GM12878 (cell line): ENCODE data around the gene GJB6. TPM values are rescaled to one million over a fixed set of nuclear protein-coding genes. Genes with fewer than 3 reads are reported as not detected.
A peak's percentile ranks its signal among the peaks of the same experiment; 100 is the strongest.

Experiments
- CHD4 ChIP-seq: fragments of 200-600 bp; sonication (generic); IDR thresholded peaks from 2 replicates; pipeline ENCODE4 v1.6.1; 2016; ENCODE audit warnings: mild to moderate bottlenecking
- EED ChIP-seq: sonication (generic); IDR thresholded peaks from 2 replicates; pipeline ENCODE4 v1.6.1; 2016; ENCODE audit warnings: antibody characterized with exemption, low read depth
- FOXK2 ChIP-seq: fragments of 450-650 bp; IDR thresholded peaks from 2 replicates; pipeline ENCODE4 v1.6.1; 2017; ENCODE audit warnings: mild to moderate bottlenecking, moderate library complexity
- GATAD2B ChIP-seq: fragments of 450-650 bp; conservative IDR thresholded peaks from 2 replicates; pipeline ENCODE4 v1.6.1; 2017; ENCODE audit warnings: low read depth, mild to moderate bottlenecking, moderate library complexity
- IKZF1 ChIP-seq: fragments of 450-650 bp; conservative IDR thresholded peaks from 2 replicates; pipeline ENCODE4 v1.6.1; 2017; ENCODE audit warnings: antibody characterized with exemption, mild to moderate bottlenecking
- NBN ChIP-seq: fragments of 450-650 bp; IDR thresholded peaks from 2 replicates; pipeline ENCODE4 v1.6.1; 2016
- NR2F1 ChIP-seq: fragments of 450-650 bp; conservative IDR thresholded peaks from 2 replicates; pipeline ENCODE4 v1.6.1; 2017; ENCODE audit warnings: mild to moderate bottlenecking
- PAX5 ChIP-seq: IDR thresholded peaks from 2 replicates; pipeline ENCODE4 v1.6.1; 2011; ENCODE audit warnings: low read depth, low read length, borderline replicate concordance
- SIN3A ChIP-seq: IDR thresholded peaks from 2 replicates; pipeline ENCODE4 v1.6.1; 2012; ENCODE audit warnings: low read depth, low read length, improper control_type of control experiment
- SUZ12 ChIP-seq: fragments of 200-600 bp; sonication (generic); IDR thresholded peaks from one replicate; pipeline ENCODE4 v1.6.1; 2018; ENCODE audit warnings: antibody characterized with exemption, mild to moderate bottlenecking; ENCODE audit not compliant: unreplicated experiment
- TBL1XR1 ChIP-seq: IDR thresholded peaks from 2 replicates; pipeline ENCODE4 v1.6.1; 2012; ENCODE audit warnings: low read depth, low read length, improper control_type of control experiment
- YY1 ChIP-seq: IDR thresholded peaks from 2 replicates; pipeline ENCODE4 v1.6.1; 2011; ENCODE audit warnings: low read depth, mild to moderate bottlenecking, low read length
- ZNF24 ChIP-seq: fragments of 450-650 bp; IDR thresholded peaks from 2 replicates; pipeline ENCODE4 v1.6.1; 2017; ENCODE audit warnings: antibody characterized with exemption, mild to moderate bottlenecking
- ZNF274 ChIP-seq: IDR thresholded peaks from one replicate; pipeline ENCODE4 v1.8.0; 2011; ENCODE audit not compliant: insufficient read length, insufficient read depth
- ZNF622 ChIP-seq: fragments of 450-650 bp; IDR thresholded peaks from 2 replicates; pipeline ENCODE4 v1.6.1; 2017; ENCODE audit warnings: mild to moderate bottlenecking, inconsistent platforms
- polyA plus RNA-seq, 11 experiments: library from polyadenylated mRNA; depleted of rRNA in 4 of 11; unstranded in 6 of 11; stranded (reverse) in 5 of 11; fragments of >200 nt; fragmentation: Nextera tagmentation in 4 of 11; fragmentation: Illumina TruSeq in 1 of 11; extraction: Ambion mirVana in 4 of 11; extraction: Trizol in 1 of 11; gene quantifications; 1 replicate in 1 of 11; 2 replicates in 10 of 11; pipeline versions ENCODE4 v1.2.1 to v1.2.3, GENCODE V29; 2011 to 2016; ENCODE audit warnings: inconsistent platforms in 2 of 11, missing spikeins in 2 of 11, low read depth in 1 of 11
- total RNA-seq, 4 experiments: library from RNA; depleted of rRNA in 3 of 4; stranded (reverse); fragments of >200 nt in 3 of 4; fragmentation: Illumina TruSeq in 1 of 4; extraction: Trizol in 1 of 4; gene quantifications; 2 replicates each; pipeline versions ENCODE4 v1.2.1 to v1.2.3, GENCODE V29; 2013 to 2021
- TF ChIP-seq, protein P1 (sequence below): IDR thresholded peaks from 2 replicates; pipeline ENCODE4 v1.6.1; 2011; ENCODE audit warnings: low read depth, low read length, improper control_type of control experiment, borderline replicate concordance

The GJB6 gene
- total and polyA plus RNA-seq, 10 of the 15 experiments (the other 5 are each of a cell fraction or from before 2014, with no cell fraction given) = 0.03 TPM; not detected in 9

DNA sequence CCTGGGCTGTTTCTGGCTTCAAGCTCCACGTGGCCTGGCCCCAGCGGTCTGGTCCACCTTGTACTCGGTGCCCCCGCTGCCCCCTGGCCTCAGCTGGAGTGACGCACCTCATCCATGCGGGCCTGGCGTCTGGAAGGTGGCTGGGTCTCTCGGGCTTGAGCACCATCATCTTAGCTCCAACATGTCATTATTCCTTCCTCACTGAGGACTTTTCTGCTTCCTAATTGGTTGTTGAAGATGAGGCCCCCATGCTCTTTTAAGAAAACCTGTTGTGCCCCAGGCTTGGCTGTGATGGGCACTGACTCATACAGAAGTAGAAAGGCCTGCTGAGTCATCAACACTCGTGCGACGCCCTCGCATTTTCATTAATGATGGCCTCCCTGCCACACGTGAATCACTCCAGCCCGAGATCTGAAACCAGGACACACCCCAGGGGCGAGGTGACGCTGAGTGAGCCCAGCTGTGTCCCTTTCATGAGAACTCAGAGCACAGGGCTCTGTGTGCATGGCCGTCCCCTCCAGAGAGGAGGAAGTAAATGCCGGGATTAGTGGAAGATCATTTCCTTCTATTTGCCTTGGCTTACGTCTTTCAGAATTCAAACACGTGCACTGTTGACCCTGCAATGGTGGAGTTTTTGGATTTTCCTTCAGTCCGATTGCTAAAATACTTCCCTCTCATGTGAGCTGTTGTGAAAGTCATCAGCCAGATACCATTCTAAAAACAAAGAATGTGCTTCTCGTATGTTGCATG, 57.3 kb downstream of the GJB6 start (continued):
- no peak for TF ChIP-seq NBN
- TF ChIP-seq FOXK2 = no peak
- no peak for TF ChIP-seq CHD4
- TF ChIP-seq SIN3A = no peak
- TF ChIP-seq YY1 = no peak; the same call in 1 of the 2 replicates
- no peak for TF ChIP-seq SUZ12
- TF ChIP-seq GATAD2B = no peak
- TF ChIP-seq NR2F1 = no peak
- TF ChIP-seq ZNF24 = no peak
- no peak for TF ChIP-seq ZNF622
- TF ChIP-seq EED = no peak; the same call in 1 of the 2 replicates
- TF ChIP-seq ZNF274 = no peak
- 0 out of 2 replicates have a peak, but pooled peaks have one; percentile 15 for TF ChIP-seq IKZF1
- TF ChIP-seq, protein P1, sequence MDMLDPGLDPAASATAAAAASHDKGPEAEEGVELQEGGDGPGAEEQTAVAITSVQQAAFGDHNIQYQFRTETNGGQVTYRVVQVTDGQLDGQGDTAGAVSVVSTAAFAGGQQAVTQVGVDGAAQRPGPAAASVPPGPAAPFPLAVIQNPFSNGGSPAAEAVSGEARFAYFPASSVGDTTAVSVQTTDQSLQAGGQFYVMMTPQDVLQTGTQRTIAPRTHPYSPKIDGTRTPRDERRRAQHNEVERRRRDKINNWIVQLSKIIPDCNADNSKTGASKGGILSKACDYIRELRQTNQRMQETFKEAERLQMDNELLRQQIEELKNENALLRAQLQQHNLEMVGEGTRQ = no peak
- no peak for TF ChIP-seq PAX5
- no peak for TF ChIP-seq TBL1XR1
